Activated effector memory CD4-positive, alpha-beta T cell treated with anti-CD3 and anti-CD28 coated beads, Interleukin-2, amount 50 U/mL, for 16 hours (primary cell): ENCODE results near the gene SLC23A3.

ENCODE experiments used
- DNase-seq: peaks from one replicate; pipeline ENCODE4 v3.0.0-alpha.2; 2020

SLC23A3 gene, protein sequence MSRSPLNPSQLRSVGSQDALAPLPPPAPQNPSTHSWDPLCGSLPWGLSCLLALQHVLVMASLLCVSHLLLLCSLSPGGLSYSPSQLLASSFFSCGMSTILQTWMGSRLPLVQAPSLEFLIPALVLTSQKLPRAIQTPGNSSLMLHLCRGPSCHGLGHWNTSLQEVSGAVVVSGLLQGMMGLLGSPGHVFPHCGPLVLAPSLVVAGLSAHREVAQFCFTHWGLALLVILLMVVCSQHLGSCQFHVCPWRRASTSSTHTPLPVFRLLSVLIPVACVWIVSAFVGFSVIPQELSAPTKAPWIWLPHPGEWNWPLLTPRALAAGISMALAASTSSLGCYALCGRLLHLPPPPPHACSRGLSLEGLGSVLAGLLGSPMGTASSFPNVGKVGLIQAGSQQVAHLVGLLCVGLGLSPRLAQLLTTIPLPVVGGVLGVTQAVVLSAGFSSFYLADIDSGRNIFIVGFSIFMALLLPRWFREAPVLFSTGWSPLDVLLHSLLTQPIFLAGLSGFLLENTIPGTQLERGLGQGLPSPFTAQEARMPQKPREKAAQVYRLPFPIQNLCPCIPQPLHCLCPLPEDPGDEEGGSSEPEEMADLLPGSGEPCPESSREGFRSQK

DNA sequence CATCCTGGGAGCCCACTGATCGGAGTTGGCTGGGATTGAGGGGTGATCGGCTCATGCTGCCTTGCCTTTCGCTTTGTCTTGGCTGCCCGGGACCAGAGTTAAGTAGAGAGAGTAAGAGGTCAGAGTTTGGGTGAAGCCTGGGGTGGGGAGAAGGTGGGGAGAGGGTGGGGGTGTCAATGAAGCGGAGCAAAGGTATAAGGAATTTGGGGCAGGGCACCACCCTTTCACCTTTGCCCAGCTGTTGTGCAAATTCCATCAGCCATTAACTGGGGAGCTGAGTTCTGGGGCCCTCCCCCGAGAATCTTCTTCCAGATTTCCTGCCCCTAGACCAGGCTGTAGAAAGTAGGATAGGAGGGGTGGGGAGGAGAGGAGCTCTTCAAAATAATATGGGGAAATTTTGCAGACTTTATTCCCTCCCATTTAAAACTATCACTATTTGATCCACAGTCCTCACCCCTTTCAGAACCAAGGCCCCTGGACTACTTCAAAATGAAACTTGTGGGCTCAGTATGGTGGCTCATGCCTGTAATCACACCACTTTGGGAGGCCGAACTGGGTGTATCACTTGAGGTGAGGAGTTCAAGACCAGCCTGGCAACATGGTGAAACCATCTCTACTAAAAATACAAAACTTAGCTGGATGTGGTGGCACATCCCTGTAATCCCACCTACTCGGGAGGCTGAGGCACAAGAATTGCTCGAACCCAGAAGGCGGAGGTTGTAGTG is at the start of gene SLC23A3:
TSS of gene SLC23A3 (minus strand) at position 100 of the 725 bp plus-strand sequence. CDS start at position 55, 45 bp downstream.
- DNase-seq: no peak

DNA sequence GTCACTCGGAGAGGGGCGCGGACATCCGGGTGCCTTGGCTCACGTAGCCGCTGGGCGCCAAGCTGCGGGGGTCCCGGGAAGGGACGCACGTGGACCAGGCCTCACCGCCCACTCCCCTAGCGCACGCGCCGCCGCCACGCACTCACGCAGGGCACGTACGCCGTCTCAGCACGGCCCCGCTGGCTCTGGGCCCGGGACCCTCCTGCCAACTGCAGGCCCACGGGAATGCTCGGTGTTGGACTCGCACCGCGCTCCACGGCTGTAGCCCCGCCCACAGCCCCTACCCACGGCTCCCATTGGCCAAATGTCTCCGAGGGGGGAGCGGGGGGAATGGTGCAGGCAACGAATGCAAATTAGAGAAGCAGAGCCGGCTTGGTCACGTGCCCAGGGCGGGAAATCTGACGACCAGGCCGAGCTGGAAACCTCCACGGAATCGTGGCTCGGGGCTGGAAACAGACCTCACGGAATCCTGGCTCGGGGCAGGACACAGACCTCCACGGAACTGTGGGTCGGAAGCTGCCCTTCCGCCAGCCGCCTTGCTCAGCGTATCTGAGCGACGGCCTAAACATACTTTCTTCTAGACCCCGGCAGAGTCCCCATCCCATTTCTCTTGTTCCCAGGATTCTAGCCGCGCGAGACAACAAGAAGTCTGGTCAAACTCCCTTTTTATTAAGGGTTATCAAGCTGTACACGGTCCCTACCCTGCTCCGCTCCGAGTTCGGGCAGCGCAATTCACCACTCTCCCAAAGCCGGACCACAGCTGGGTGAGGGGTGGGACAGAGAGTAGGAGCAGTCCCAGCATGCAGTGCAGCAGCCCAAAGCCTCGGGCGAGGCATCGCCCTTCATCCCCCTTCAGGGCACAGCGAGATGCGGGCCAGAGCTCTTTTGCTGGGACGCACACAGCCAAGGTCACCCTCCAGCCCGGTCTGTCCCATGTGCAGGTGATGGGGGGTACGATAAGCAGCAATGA is 49.2 kb upstream of the SLC23A3 start, which contains the start of gene ABCB6:
TSS of gene ABCB6 (minus strand) at position 227 of the 970 bp plus-strand sequence. CDS start 285 bp downstream, outside the sequence.
- DNase-seq: peak; percentile 96

DNA sequence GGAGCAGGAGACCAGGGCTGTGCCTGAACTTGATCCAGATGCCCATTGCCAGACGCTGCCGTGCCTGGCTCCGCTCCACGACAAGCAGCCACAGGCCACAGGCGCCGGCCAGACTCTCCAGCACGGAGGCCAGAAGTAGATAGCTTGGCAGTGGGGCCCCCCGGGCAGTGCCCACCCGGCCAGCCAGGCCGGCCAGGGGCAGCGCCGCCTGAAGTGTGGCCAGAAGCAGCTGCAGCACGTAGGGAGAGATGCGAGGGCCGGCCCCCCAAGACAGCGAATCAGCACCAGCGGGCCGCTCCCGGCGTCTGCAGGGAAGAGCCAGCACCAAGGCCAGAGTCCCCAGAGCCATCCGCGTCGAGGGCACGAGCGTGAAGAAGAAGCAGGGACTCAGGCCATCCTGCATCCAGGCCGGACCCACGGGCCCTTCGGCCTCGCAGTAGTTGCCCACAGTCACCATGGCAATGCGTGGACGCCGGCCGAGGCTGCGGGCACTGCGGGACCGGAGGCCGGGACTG is 48.4 kb upstream of the SLC23A3 start:
- no peak for DNase-seq

DNA sequence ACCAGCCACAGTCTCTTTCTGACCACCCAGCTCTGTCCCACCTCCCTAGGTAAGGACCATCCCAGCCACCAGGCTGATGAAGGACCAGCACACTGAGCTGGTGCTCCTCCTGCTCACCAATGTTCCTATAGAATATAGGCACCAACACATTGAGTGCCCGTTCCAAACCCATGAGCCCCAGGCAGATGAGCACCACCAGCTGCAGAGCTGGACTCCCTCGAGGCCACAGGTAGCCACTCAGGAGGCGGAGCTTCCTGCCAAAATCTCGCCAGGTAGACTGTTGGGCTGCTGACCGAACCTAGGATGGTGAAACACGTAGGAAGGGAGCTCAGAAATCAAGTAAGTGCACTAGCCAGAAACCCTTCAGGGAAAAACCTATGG is 46.7 kb upstream of the SLC23A3 start:
- no peak for DNase-seq

DNA sequence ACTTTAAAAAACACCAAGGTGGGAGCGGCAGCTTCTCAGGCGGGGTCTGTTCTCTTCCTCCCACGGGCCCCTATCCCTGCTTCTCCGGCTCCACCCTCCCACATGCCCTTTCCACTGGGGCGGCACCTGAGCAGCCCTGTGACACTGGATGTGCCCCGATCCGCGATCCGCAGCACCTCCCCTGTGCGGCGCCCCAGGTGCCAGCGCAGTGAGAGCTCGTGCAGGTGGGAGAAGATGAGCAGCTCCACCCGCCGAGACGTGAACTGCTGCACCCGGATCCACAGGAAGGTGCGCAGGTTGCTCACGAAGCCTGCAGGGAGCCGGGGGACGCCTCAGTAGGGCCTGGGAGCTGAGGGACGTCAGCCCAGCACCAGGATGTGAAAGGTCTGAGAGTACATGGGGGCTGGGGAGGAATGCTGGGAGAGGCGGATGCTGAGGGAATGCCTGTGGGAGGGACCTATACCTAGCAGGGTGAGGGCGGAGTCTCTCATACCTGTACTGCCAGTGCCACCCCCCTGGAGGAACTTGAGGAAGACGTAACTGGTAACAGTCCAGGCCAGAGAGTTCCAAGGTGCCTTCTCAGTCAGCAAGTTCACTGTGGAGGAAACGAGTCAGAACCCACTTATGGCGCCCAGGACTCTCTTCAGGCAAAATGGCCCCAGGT is 46.2 kb upstream of the SLC23A3 start:
- no peak for DNase-seq

DNA sequence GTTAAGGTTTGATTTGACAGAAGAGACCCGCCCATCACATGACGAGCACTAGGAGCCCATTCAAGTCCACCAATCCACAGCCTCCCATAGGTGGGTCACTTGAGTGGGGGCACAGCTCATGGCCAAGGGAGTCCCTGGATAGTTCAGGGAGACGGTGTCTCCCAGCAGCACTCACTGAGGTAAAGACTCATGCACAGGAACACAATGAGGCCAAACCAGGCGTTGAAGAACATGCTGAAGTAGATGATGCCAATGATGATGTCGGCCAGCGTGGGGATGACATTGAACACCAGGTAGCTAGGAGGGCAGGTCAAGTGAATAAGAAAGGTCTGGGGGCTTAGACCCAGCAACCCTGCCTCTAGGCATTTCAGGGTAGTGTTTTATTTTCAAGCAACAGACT is 45.0 kb upstream of the SLC23A3 start:
- no peak for DNase-seq

DNA sequence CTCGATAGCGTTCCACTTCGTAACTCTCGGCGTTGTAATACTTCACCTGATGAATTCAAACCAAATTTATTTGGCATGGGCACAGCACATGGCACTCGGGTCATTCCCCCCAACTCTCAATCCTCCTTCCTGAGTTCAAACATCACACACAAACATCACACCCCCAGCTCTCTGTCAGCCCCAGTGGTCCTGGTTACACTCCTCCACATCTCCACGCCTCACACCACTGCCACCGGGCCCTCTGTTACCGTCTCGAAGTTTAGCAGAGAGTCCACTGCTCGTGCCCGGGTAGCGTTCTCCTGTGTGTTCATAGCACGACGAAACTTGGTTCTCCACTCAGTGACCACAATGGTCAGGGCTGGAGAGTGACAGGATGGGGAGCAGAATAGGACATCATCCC is 44.3 kb upstream of the SLC23A3 start:
- no peak for DNase-seq

DNA sequence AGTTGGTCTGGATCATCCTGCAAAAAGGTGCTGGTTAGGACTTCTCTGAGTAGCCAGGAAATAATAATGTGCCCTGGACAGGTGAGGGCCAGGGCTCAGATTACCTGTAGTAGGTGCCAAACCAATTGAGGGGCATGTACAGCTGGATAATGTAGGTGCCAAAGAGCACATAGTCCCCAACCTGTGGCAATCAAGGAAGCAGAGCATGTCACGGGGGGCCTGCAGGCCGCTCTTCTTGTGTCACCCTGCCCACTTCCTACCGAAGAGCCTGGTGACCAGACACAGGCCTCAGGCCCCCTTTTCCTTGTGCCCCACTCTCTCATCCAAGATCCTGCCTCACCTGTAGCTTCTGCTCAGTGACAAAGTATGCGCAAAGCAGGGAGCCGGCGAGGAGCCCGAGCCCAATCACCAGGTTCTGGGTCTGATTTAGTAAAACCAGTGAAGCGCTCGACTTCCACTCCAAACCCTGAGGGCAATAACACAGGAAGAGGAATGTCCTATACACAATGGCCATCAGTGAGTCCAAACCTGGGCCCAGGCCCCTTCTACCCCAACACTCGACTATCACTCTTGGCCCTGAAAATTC is 43.8 kb upstream of the SLC23A3 start:
- no peak for DNase-seq

DNA sequence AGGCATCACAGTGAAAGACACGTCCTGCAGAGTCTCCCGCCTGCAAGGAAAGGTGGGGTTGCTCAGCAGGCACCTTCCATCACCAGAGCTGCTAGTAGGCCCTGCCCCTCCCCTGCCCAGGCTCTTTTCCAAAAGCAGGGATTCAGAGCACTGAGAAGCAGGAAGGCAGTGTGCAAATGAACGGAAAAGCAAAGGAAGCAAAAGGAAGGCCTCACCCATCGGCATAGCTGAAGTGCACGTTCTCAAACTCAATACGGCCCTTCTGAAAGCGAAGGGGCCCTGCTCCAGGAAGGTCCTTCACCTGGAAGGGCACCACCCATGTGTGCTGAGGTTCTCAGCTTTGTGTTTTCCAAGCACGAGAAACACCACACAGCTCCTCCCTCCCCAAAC is 43.2 kb upstream of the SLC23A3 start:
- DNase-seq: no peak

DNA sequence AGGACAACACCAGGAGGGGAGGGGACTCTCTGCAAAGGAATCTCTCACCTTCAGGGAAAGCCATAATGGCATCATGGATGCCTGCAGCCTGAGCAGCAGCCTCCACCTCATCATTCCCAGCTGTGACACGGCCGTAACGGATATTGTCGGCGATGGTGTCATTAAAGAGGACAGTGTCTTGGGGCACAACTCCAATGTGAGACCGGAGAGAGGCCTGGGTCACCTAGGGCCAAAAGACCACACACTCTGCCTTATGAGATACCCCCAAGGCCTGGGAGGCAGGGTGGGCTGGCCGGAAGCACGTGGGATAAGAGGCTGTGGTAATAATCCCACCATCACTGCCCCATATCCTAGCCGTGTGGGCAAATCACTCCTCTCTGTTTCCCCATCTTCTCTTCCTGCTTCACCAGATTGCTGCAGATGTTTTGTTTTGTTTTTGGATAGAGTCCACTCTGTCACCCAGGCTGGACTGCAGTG is 41.1 kb upstream of the SLC23A3 start:
- no peak for DNase-seq

DNA sequence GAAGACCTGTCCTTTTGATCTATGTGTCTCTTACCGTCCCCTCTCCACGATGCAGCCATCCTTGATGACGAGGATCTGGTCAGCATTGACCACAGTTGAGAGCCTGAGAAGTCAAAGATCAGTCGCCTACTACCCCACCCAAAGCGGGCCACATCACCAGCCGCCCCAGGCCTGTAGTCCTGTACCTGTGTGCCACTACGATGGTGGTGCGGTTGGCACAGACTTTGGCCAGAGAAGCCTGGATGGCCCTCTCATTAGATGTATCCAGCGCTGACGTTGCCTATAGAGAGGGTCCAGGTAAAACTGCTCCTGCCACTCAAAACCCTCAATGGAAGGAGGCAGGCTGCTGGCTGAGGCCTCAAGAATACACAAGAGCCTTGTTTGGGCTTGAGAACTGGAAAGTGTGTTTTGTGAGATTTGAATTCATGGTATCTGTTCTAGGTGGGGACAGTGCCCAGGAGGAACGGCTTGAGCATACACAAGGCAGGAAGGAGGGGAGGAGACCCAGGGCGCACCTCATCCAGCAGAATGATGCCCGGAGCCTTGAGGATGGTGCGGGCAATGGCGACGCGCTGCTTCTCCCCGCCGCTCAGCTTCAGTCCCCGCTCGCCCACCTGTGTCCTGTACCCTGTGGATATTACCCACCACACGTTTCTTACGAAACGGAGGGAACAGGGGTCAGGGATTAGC is 40.5 kb upstream of the SLC23A3 start:
- DNase-seq: no peak

DNA sequence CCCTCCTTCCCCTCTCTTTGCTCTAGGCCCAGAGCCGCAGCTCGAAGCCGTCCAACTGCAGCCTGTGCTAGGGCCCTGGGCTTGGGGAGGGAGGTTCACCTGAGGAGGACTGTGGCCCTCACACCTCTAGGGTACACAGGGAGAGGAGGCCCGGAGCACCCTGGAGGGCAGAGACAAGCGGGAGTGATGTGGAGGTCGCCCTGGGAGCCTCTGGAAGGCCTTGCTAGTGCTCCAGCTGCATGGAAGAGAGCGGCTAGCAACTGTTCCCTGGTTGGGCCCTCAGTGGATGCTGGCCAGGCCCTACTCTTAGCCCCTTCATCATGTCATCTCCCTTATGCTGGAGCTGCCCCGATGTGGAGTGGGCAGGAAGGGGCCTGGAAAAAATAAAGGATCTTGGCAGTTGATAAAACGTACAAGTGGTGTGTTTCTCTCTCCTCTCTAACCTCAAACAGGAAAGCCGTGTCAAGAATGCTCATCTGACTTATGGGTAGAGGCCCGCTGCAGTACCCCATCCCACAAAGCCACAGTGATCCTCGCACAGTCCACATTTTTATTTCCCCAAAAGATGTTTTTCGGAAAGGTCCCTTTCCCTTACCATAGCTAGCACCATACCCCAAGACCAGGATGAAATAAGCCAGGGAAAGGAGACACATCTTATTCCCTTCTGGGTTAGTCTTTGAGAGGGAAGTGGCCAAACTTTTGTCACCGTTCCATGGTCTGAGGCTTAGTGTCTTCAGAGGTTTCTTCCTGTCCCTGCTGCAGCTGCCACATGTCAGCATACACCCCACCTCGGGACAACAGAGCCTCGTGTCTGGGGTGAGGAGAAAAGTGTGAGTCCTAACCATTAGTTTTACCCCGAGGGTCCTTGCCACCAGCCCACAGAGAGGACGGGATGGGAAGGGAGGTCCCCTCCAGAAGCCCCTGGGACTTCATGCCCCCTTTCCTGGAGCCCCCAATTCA is 39.7 kb upstream of the SLC23A3 start:
- no peak for DNase-seq

DNA sequence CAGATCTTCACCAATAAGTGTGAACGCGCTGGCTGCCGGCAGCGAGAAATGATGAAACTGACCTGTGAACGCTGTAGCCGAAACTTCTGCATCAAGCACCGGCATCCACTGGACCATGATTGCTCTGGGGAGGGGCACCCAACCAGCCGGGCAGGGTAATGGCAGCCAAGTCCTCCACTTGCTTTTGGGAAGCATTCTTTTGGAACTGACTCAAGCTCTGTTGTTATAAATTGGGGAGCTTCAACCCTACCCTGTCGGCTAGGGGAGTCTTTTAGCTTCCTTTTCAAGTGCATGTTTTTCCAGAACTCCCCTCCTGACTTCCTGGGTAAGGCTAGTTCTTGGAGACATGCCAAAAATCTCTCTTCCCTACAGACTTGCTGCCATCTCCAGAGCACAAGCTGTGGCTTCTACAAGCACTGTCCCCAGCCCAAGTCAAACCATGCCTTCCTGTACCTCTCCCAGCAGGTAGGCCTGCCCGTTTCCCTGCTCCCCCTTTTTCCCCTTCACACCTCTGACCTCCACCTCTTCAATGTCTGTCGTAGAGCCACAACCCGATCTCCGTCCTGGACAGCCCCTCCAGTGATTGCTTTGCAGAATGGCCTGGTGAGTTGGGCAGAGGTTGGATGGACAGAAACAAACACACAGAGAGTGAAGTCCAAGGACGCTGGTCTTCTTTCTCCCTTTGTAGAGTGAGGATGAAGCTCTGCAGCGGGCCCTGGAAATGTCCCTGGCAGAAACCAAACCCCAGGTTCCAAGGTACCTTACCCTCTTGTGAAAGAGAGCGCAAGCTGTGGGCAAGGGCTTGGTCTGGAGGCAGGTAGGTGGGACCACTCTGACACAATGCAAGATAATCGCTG is 38.3 kb upstream of the SLC23A3 start:
- DNase-seq: no peak

DNA sequence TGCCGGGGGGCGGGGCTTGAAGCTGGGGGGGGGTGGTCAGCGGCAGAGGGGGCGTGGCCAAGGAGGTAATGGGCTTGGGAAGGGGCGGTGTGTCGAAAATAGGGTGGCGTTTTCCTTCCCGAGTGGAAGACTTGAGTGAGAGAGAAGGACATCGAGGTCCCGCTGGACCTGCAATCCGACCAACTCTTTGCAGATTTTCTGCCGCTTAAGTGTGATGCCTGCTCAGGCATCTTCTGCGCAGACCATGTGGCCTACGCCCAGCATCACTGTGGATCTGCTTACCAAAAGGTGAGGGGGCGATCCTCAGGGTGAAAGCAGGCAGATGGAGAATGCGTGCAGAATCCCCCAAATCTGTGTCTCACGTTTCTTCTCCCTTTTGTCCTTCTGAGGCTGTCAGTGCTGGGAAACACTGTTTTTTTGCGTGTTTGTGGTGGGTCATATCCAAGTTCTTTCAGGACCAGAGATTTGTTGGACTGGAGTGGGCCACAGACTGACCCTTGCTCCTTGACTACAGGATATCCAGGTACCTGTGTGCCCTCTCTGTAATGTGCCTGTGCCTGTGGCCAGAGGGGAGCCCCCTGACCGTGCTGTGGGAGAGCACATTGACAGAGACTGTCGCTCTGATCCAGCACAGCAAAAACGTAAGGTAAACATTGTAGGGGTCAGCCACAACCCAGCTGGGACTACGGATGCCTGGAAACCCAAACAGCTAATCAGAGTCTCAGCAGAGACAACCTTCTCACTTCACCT is 37.5 kb upstream of the SLC23A3 start:
- DNase-seq: no peak

DNA sequence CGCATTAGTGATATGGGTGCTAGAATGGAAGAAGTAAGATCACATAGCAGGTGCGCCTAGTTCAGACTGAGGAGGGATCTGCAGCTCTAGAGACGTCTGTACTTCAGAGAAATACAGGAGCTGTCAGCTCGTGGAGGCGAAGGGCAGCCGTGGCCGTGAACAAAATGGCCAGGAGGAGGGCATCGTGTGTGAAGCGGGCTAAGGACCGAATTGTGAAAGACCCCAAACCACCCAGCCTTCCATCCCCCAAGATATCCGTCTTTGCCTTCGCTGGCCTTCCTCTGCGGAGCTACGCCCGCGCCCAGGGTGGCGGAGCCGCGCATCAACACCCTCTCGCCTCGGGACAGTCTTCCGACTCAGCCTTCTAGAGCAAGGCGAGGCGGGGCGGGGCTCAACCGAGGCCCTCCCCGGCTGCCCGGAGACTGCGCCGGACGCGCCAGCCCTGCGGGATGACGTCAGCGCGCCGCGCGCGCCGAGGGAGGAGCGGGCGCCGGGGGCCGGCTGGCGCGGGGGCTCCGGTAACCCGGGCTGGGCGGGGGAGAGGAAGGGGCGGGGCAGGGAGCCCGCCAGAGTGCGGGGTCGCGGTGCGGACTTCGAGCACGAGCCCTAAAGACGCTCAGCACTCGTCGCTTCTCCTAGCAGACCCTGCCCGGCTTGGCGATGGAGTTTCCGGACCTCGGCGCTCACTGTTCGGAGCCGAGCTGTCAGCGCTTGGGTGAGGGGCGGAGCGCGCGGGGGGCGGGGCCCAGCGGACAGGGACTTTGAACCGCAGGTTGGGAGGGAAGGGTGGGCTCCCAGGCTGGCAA is 36.7 kb upstream of the SLC23A3 start, which contains the start of gene ZFAND2B:
TSS of gene ZFAND2B (plus strand) at position 455 of the 806 bp plus-strand sequence. CDS start at position 661, 206 bp downstream.
- DNase-seq: peak; percentile 98

DNA sequence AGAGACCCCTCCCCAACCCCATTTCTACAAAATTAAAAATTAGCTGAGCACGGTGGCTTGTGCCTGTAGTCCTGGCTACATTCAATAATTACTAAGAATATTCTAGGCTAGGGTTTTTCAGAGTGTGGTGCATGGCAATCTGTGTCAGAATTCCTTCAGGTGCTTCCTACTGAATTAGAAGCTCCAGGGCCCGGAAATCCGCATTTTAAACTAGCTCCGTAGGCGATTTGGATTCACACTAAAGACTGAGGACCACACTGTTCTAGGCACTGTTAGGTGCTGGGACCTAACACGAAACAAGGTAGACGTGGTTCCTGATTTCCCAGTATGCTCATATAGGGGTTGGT is 36.1 kb upstream of the SLC23A3 start:
- no peak for DNase-seq

DNA sequence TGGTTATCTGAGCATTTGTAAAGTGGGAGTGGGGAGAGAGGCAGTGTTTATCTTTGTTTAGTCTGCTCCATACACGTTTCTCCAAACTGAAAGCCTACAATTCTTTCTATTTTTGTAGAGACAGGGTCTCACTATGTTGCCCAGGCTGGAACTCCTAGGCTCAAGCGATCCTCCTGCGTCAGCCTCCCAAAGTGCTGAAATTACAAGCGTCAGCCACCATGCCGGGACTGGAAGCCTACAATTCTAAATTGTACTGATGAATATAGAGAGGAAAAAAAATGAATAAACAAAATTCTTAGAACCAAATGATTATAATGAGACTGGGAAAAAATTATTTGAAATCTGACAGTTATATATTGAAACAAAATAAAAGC is 35.3 kb upstream of the SLC23A3 start:
- no peak for DNase-seq
